Spleen (tissue), 11 donors: Measurements from ENCODE around the gene GEMIN2. TPM values are rescaled to one million over a fixed set of nuclear protein-coding genes. Genes with fewer than 3 reads are reported as not detected.
"Not testable (repeated sequence)": the region's sequence is repeated elsewhere in the genome, so short reads cannot be mapped to it uniquely, and the experiment has no call there.

Experiments
- DNase-seq: peaks from one replicate; pipeline ENCODE4 v3.0.0-alpha.2; 2020
- H3K27ac ChIP-seq, 8 donors: fragments of 200-600 bp; sonication (generic) in 7 of 8; 1 replicate in 4 of 8; 2 replicates in 4 of 8; pipeline versions ENCODE4 v1.5.0 to v1.8.0; 2016 to 2021; ENCODE audit warnings: inconsistent platforms in 4 of 8, mild to moderate bottlenecking in 4 of 8, moderate library complexity in 1 of 8
- H3K27me3 ChIP-seq, 7 donors: fragments of 200-600 bp; sonication (generic) in 6 of 7; replicated peaks in 1 of 7; 1 replicate in 4 of 7; 2 replicates in 3 of 7; pipeline versions ENCODE4 v1.5.0 to v1.8.0; 2016 to 2021; ENCODE audit warnings: inconsistent platforms in 3 of 7, mild to moderate bottlenecking in 1 of 7
- H3K36me3 ChIP-seq, 6 donors: fragments of 200-600 bp; sonication (generic) in 5 of 6; 1 replicate in 4 of 6; 2 replicates in 2 of 6; pipeline versions ENCODE4 v1.5.0 to v1.8.0; 2016 to 2021; ENCODE audit warnings: inconsistent platforms in 2 of 6
- H3K4me1 ChIP-seq, 6 donors: fragments of 200-600 bp; sonication (generic) in 5 of 6; 1 replicate in 3 of 6; 2 replicates in 3 of 6; pipeline versions ENCODE4 v1.5.0 to v1.8.0; 2016 to 2021; ENCODE audit warnings: inconsistent platforms in 3 of 6
- H3K4me3 ChIP-seq, 8 donors: fragments of 200-600 bp; sonication (generic) in 7 of 8; 1 replicate in 4 of 8; 2 replicates in 4 of 8; pipeline versions ENCODE4 v1.5.0 to v1.8.0; 2016 to 2021; ENCODE audit warnings: inconsistent platforms in 4 of 8, mild to moderate bottlenecking in 4 of 8, moderate library complexity in 2 of 8
- H3K9me3 ChIP-seq, 8 donors: fragments of 200-600 bp; sonication (generic) in 7 of 8; 1 replicate in 4 of 8; 2 replicates in 4 of 8; pipeline versions ENCODE4 v1.5.0 to v1.8.0; 2016 to 2021; ENCODE audit warnings: inconsistent platforms in 4 of 8
- CTCF ChIP-seq, 11 experiments: fragments of 200-600 bp in 7 of 11; fragments of 450-650 bp in 4 of 11; sonication (generic) in 4 of 11; IDR thresholded peaks in 8 of 11; conservative IDR thresholded peaks in 3 of 11; 1 replicate in 7 of 11; 2 replicates in 4 of 11; pipeline versions ENCODE4 v1.4.0 to v1.8.0; 2016 to 2021; ENCODE audit warnings: antibody characterized with exemption in 11 of 11, inconsistent platforms in 4 of 11, mild to moderate bottlenecking in 1 of 11
- POLR2A ChIP-seq, 3 donors: fragments of 450-650 bp; IDR thresholded peaks; one replicate each; pipeline ENCODE4 v1.5.1; 2017; ENCODE audit warnings: antibody characterized with exemption in 3 of 3, mild to moderate bottlenecking in 1 of 3
- POLR2AphosphoS5 ChIP-seq, 3 donors: sonication (generic); formaldehyde crosslinking; IDR thresholded peaks; one replicate each; pipeline ENCODE4 v1.5.1; 2017; ENCODE audit warnings: antibody characterized with exemption in 3 of 3
- WGBS, 5 donors: extraction: QIAGEN DNeasy Blood & Tissue Kit in 3 of 5; methylation state at CpG; one replicate each; pipeline versions ENCODE4 v1.1.5 to v1.1.7; 2013 to 2018; 5-methylcytosine and 5-hydroxymethylcytosine counted together
- intact Hi-C: fragments of 100-400 bp; cut with DNase I; formaldehyde crosslinking; loops from one replicate; pipeline ENCODE4 v1.15.0; 2023; ENCODE audit warnings: low total_unique reads
- polyA plus RNA-seq, 3 donors: library from polyadenylated mRNA; stranded (reverse); fragments of 200-250 nt; gene quantifications; one replicate each; pipeline ENCODE4 v1.2.1, GENCODE V29; 2013
- total RNA-seq, 7 donors: library from RNA; depleted of rRNA in 3 of 7; stranded (reverse); fragments of >200 nt in 3 of 7; fragmentation: NEBNext Ultra II Directional in 4 of 7; extraction: Animal tissue kit (Norgen Biotek cat#: 25700) in 4 of 7; gene quantifications; one replicate each; pipeline versions ENCODE4 v1.1.0 to v1.2.1, GENCODE V29; 2016 to 2021
- donor health status: healthy with polysubstance abuse.
- donor health status: DM: no; HTN: no; CAD: no; lungs with moderate emphysema.
- donor health status: DM: no; HTN: no; CAD: no.
- donor health status: Bipolar disorder and iron deficiency.
- donor health status: healthy.
- donor health status: DM: no; HTN: no; CAD: no.
- donor health status: DM: yes; HTN: yes; CAD: no.

GEMIN2 gene
- total and polyA plus RNA-seq, 10 donors: 8.4 to 20.8 (median 13.2) TPM

- Histone ChIP-seq H3K4me3 (no peak overlapping the region), H3K9me3 (no peaks in the 10 kb centered on the region), H3K36me3 (peaks cover 2 to 94% (median 81%) of the 10 kb centered on the region in 6 donors), H3K4me1 (peaks cover 8 to 66% (median 35%) of the 10 kb centered on the region in 6 donors), H3K27me3 (no peaks in the 10 kb centered on the region), H3K27ac (peak overlapping the region in 3 of 8 donors; percentile 37 to 47 (median 43))
- intact Hi-C loops: no loop called here
- no peak for DNase-seq
- TF ChIP-seq POLR2A (IDR thresholded peaks at IDR 0.05): no peak
- TF ChIP-seq POLR2AphosphoS5 (IDR thresholded peaks at IDR 0.05): no peak
- WGBS, 5 donors: 84 to 94% (median 87%) methylated on average over 5 of the region's 5 CpGs
Measured at GRCh38 chr14:39181693-39182047, 67.5 kb downstream of the GEMIN2 start.

- no peaks in the 10 kb centered on the region for H3K9me3 ChIP-seq
- H3K36me3 ChIP-seq: peaks cover 0 to 85% (median 67%) of the 10 kb centered on the region in 6 donors
- no peaks in the 10 kb centered on the region for H3K27me3 ChIP-seq
- intact Hi-C loops: no loop called here
- no peak for DNase-seq
- H3K4me3 ChIP-seq: no peak overlapping the region
- H3K27ac ChIP-seq: peak overlapping the region in 3 of 8 donors; percentile 9 to 40 (median 32)
- TF ChIP-seq POLR2A (IDR thresholded peaks at IDR 0.05) (no peak), POLR2AphosphoS5 (IDR thresholded peaks at IDR 0.05) (no peak), CTCF (IDR thresholded peaks at IDR 0.05 in 8 of 11, conservative IDR thresholded peaks at IDR 0.05 in 3 of 11) (no peak)
- H3K4me1 ChIP-seq: peaks cover 0 to 52% (median 22%) of the 10 kb centered on the region in 6 donors
- 96 to 100% (median 98%) methylated on average over 1 of the region's 1 CpG for WGBS, 5 donors
Measured at GRCh38 chr14:39182770-39183684, 68.9 kb downstream of the GEMIN2 start.

GRCh38 chr14:39183685-39184003 lies 69.5 kb downstream of the GEMIN2 start:
- Histone ChIP-seq H3K4me1 (peaks cover 0 to 47% (median 20%) of the 10 kb centered on the region in 6 donors), H3K36me3 (peaks cover 0 to 79% (median 61%) of the 10 kb centered on the region in 6 donors)
- H3K4me3 ChIP-seq, H3K27ac ChIP-seq, intact Hi-C loops, H3K27me3 ChIP-seq, H3K9me3 ChIP-seq, DNase-seq: not testable (repeated sequence)
- 92 to 98% (median 96%) methylated on average over 5 of the region's 5 CpGs for WGBS, 5 donors

GRCh38 chr14:39184628-39185255 lies 70.6 kb downstream of the GEMIN2 start:
- no peak for DNase-seq
- Histone ChIP-seq H3K27ac (no peak overlapping the region), H3K36me3 (peaks cover 0 to 68% (median 50%) of the 10 kb centered on the region in 6 donors), H3K9me3 (no peaks in the 10 kb centered on the region), H3K27me3 (no peaks in the 10 kb centered on the region), H3K4me3 (no peak overlapping the region), H3K4me1 (peaks cover 0 to 36% (median 18%) of the 10 kb centered on the region in 6 donors)
- TF ChIP-seq CTCF (IDR thresholded peaks at IDR 0.05 in 8 of 11, conservative IDR thresholded peaks at IDR 0.05 in 3 of 11) (no peak), POLR2AphosphoS5 (IDR thresholded peaks at IDR 0.05) (peak in 1 of 3 donors; percentile 18)
- intact Hi-C loops: no loop called here
- 91 to 99% (median 97%) methylated on average over 4 of the region's 4 CpGs for WGBS, 5 donors
